Stimulated activated CD4-positive, alpha-beta T cell treated with anti-CD3 and anti-CD28 coated beads, TNF-alpha, amount 100 ng/mL, for 48 hours (primary cell): ENCODE results near the gene PPP1R27.

Source experiments
- DNase-seq, 3 donors: peaks; one replicate each; pipeline ENCODE4 v3.0.0-alpha.2; 2020; ENCODE audit warnings: low read depth in 3 of 3

Gene PPP1R27

DNA sequence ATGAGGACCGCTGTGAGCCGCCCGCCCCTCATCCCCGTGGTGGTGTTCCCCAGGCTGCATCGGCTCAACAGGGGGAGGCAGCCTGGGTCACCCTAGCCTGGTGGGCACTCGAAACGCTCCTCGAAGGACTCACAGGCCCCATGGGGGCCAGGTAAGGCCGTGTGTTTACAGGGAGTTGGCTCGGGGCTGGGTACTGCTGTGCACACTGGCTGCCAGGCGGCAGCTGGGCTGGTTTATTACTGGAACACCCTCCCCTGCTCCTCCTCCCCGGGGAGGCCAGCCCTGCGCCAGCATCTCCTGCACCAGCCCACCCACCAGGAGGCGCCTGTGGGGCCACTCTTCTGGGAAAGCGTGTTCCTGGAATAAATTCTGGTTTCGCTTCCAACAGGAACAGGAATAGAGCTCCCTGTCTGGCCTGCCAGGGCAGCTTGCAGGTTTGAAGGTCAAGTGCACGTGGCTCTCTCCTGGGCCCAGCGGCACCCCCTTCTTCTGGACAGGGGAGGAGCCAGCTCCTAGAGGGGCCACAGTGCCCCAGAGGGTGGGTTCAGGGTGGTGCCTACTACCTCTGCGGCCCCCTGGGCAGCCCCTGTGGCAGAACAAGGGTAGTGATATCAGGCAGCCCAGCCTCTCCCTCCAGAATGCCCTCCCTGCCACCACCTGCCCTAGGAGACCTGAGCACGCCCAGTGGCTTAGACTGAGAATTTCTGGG, 13.1 kb downstream of the PPP1R27 start:
- DNase-seq, result no peak

DNA sequence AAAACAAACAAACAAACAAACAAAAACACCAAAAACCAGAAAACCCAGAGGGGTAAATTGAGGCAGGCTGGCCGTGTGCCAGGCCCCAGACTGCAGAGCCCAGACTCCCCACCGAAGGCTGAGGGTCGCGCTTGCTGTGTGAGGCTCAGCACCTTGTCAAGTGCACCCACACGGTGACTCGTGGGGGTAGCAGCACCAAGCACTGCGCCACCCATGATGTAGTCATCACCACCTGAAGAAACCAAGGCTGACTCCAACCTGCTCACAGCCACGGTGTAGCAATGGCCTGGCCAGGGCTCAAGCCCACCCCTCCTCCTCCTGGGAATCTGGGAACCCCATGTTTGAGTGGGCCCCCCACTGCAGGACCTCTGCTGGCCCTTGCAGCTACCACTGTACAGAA, 13.7 kb downstream of the PPP1R27 start:
- DNase-seq, result no peak

DNA sequence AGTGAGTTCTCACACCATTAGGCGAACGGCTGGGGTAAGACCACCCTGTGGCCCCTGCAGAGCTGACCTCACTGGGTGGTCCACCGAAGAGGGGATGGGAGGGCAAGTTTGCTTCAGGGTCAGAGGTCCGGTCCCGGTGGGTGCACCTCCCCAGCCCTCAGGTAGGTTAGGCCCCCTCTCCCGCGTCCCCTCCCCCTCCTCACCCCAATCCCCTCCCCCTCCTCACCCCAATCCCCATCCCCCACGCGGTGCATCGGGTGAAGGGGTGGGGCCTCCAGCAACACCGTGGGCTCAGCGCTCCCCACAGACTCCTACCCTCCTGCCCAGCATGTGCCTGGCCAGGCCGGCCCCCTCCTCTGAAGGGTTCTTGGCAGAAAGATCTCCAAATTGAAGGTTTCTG, 15.1 kb downstream of the PPP1R27 start:
- DNase-seq, result no peak

DNA sequence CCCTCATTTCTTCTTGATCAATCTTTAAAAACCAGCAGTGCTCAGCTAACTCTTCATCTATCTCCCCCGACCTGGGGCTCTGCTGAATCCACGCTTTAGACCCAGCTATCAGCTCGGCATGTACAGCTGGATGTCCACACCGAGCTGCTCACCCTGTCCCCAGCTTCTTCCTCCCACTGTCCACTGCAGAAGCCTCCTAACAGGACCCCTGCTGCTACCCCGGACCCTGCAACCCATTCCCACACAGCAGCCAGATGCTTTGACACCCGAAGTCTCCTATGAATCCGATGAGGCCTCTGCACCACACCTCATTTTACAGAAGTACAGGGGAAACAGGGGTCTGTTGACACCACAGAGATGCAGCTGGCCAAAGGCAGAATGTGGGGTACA, 17.1 kb downstream of the PPP1R27 start:
- no peak for DNase-seq

DNA sequence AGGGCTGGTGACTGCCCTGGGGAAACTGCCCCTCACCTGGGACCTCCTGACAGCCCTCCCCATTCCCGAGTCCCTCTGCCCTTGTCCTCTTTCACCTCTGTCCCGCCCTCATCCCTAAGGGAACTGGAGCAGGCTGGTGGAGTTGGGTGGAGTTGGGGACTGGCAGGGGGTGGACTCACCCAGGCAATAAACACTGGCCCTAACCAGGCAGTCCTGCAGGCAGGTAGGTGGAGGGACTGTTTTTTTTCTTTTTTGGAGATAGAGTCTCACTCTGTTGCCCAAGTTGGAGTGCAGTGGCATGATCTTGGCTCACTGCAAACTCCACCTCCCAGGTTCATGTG, 19.2 kb downstream of the PPP1R27 start:
- DNase-seq, result no peak

DNA sequence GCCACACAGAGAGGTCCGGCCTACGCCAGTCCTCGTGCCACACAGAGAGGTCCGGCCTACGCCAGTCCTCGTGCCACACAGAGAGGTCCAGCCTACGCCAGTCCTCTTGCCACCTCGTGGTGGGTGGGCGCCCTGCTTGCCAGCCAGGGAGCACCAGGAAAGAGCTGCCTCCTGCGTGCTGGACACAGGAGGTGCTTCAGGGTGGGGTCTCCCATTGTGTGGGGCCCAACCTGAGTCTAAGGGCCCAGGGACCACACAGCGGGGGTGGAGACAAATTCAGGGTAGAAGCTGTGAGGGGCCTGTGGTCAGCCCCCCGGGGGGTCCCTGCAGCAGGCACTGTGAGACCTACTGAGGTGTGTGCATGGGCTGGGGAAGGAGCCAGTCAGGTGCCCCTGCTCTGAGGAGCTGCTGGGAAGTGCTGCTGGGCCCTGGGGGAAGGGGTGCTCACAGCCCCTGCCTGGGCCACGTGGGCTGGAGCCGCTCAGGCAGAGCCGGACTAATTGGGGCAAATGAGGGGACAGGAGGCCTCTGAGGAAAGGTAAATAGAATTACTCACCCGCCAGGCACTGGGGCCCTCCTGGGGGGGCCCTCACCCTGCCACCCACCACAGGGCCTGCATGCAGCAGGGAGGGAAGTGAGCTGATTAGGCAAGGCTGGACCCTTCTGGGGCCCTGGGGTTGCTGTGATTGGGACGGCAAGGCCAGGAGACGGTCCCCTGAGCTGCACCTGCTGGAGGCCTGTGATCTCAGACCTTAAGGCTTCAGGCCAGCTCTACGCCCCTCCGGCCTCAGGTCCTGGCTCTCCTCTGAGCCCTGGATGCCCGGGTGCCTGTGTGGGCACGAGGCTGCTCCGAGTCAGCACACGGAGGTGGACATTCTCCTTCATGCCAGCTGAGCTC, 19.9 kb downstream of the PPP1R27 start:
- DNase-seq, result no peak

DNA sequence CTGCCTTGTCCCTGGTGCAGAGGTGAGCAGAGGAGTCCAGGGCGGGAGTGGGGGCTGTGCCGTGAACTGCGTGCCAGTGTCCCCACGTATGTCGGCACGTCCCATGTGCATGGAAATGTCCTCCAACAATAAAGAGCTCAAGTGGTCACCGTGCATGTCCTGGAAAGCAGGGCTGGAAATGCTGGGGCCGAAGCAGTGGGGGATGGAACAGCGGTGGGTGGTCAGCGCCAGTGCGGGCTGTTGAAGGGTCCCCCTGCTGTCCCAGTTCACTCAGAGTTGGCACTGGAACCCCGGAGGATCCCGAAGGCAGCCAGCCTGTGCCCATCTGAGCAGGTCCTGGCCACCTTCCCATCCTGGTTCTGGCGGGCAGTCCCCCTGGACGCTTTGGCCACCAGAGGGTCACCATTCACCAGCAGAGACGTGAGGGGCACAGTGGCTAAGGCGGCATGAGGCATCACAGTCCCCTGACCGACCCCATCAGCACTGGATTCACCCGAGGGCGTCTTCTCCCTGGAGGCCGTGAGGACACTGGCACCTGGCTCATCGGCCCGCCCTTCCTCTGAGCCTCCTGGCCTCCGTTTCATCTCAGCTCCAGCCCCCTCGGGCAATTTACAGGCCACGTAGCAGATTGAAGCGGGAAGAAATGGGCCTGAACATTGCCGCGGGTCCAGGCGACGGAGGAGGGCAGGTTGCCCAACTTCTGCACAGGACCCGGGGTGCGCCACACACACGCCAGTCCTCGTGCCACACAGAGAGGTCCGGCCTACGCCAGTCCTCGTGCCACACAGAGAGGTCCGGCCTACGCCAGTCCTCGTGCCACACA, 20.8 kb downstream of the PPP1R27 start:
- no peak for DNase-seq

DNA sequence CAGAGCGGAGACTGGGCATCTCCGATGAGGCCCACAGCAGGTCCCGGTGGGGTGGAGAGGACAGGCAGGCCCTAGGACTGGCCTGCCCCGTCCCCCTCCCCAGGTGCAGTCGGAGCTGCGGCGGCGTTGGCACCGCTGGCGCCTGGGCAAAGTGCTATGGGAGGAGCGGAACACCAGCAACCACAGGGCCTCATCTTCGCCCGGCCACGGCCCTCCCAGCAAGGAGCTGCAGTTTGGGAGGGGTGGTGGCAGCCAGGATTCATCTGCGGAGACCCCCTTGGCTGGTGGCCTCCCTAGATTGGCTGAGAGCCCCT, 21.5 kb downstream of the PPP1R27 start:
- DNase-seq, result no peak

DNA sequence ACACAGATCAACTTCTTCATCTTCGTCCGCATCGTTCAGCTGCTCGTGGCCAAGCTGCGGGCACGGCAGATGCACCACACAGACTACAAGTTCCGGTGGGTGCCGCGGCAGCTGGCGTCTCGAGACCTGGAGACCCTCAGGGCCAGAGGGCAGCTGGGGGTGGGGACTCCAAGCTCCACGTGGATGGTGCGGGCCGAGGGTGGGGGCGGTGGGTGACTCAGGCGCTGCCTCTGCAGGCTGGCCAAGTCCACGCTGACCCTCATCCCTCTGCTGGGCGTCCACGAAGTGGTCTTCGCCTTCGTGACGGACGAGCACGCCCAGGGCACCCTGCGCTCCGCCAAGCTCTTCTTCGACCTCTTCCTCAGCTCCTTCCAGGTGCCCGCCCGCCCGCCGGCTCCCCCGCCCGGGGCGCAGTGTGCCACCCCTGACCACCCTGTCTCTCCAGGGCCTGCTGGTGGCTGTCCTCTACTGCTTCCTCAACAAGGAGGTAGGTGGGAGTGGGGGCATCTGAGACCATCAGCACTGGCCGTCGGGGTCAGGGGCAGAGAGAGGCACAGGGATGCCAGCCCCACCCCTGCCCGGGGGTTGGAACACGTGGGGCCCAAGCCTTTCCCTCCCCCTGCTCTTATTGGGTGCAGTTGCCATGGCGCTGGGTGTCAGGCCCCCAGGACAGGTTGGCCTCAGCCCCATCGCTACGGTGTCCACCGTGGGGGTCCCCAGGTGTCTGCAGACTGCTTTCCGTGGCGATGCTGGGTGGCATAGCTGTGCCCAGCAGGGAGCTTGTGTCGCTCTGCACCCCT, 22.1 kb downstream of the PPP1R27 start:
- DNase-seq, result no peak

DNA sequence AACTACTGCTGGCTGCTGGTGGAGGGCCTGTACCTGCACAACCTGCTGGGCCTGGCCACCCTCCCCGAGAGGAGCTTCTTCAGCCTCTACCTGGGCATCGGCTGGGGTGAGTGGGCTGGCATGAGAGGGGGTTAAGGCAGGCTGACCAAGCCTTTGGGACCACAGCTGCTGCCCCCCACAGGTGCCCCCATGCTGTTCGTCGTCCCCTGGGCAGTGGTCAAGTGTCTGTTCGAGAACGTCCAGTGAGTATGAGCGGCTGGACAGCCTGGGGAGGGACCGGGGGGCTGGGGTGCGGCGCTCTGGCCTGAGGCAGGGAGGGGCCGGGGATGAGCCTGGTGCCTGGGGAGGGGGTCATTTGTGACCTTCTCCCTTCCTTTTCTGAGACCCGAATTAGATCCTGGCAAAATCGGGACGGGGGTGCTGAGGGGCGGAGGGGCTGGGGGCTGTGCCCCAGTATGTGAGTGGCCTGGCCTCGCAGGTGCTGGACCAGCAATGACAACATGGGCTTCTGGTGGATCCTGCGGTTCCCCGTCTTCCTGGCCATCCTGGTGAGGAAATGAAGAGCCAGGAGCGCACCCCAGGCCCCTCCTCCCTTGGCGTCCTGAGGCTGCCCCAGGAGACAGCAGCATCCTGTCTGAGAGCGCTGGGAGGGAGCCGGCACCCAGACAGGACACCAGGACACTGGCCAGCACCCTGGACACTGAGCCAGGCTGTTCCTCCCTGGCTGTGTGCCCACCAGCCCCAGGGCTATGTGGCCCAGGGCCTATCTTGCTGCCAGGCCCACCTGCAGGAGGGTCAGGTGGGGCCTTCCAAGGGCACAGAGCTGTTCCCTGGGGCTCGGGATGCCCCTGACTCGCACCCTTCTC, 22.9 kb downstream of the PPP1R27 start:
- no peak for DNase-seq

DNA sequence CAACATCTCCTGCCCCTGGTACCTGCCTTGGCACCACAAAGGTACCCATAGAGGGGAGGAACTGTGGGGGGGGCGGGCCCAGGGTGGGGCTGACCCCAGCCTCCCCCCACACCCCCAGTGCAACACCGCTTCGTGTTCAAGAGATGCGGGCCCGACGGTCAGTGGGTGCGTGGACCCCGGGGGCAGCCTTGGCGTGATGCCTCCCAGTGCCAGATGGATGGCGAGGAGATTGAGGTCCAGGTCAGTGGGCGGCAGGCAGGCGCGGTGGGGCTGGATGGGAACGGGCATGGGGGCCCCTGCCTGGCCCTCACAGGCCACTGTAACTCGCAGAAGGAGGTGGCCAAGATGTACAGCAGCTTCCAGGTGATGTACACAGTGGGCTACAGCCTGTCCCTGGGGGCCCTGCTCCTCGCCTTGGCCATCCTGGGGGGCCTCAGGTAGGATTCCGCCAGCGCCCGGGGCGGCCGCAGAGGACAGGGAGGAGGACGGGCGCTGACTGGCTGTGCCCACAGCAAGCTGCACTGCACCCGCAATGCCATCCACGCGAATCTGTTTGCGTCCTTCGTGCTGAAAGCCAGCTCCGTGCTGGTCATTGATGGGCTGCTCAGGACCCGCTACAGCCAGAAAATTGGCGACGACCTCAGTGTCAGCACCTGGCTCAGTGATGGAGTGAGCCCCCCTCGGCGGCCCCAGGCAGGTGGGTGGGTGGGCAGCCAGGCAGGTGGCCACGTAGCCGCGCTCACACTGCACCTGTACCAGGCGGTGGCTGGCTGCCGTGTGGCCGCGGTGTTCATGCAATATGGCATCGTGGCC, 23.8 kb downstream of the PPP1R27 start:
- no peak for DNase-seq

DNA sequence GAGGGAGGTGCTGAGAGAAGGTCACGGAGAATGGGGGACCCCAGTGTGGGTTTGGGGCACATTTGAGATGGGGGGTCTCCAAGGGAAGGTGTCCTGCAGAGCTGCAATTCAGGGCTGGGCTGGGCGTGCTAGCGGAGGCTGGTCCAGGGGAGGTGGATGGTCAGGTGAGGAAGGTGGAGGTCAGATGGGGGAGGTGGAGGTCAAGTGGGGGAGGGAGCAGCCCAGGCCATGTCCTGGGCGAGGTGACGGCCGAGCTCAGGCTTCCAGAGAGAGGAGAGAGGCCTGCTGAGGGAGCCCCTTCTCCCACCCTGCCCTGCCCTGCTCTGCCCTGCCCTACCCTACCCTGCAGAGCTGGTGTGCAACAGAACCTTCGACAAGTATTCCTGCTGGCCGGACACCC, 24.4 kb downstream of the PPP1R27 start:
- DNase-seq, result no peak

DNA sequence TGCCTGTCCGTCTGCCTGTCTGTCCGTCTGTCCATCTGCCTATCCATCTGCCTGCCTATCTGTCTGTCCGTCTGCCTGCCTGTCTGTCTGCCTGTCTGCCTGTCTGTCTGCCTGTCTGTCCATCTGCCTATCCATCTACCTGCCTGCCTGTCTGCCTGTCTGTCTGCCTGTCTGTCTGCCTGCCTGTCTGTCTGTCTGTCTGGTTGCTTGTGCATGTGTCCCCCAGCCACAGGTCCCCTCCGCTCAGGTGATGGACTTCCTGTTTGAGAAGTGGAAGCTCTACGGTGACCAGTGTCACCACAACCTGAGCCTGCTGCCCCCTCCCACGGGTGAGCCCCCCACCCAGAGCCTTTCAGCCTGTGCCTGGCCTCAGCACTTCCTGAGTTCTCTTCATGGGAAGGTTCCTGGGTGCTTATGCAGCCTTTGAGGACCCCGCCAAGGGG, 25.3 kb downstream of the PPP1R27 start:
- no peak for DNase-seq

DNA sequence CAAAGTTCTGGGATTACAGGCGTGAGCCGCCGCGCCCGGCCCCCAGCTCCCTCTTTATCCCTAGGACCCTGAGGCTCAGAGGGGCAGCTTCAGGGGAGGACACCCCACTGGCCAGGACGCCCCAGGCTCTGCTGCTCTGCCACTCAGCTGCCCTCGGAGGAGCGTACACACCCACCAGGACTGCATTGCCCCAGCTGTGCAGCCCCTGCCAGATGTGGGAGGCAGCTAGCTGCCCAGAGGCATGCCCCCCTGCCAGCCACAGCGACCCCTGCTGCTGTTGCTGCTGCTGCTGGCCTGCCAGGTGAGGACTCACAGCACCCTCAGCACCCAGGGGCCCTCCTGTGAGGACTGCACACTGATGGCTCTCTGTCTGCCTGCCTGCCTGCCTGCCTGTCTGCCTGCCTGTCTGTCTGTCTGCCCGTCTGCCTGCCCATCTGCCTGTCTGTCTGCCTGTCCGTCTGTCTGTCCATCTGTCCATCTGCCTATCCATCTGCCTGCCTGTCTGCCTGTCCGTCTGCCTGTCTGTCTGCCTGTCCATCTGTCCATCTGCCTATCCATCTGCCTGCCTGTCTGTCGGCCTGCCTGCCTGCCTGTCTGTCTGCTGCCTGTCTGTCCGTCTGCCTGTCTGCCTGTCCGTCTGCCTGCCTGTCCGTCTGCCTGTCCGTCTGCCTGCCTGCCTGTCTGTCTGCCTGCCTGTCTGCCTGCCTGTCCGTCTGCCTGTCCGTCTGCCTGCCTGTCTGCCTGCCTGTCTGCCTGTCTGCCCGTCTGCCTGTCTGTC, 25.9 kb downstream of the PPP1R27 start:
- no peak for DNase-seq

DNA sequence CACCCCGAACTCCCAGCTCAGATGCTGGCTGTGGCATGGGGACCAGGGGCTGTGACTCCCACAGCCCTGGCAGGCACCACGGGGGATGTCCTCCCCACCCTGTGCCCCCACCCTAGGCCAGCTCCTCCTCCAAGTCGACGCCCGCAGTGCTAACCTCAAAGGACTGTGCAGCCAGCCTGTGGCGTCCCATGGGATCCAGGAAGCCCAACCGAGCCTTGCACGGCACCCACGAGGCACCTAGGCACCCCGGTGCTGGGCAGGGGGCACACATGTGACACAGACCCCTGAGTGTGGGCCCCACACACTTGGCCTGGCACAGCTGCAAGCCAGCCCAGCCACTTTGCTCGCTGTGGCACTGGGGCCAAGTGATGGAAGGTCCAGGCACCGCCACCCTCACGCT, 27.0 kb downstream of the PPP1R27 start:
- no peak for DNase-seq

DNA sequence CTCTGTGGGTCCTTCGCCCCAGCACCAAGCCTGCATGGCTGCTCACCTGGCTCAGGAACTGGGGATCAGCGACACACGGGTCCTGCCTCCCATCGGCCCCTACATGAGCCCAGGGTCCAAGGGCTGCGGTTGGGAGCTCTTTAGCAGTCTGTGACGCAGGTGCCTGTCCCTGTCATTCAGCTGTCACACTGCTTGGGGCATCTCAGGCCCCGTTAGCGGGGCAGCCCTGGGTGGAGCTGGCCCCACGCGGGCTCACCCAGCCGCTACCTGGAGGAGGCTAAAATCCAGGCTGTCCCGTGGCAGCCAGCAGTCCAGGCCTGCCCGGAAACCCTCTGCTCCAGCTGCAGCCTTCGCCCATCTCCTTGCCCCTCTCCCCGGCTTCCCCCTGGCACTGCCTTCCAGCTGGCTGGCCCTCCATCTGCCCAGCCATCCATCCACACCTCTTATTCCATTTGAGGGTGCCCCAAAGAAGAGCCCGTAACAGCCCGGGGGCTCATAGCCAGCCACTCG, 27.6 kb downstream of the PPP1R27 start:
- no peak for DNase-seq

DNA sequence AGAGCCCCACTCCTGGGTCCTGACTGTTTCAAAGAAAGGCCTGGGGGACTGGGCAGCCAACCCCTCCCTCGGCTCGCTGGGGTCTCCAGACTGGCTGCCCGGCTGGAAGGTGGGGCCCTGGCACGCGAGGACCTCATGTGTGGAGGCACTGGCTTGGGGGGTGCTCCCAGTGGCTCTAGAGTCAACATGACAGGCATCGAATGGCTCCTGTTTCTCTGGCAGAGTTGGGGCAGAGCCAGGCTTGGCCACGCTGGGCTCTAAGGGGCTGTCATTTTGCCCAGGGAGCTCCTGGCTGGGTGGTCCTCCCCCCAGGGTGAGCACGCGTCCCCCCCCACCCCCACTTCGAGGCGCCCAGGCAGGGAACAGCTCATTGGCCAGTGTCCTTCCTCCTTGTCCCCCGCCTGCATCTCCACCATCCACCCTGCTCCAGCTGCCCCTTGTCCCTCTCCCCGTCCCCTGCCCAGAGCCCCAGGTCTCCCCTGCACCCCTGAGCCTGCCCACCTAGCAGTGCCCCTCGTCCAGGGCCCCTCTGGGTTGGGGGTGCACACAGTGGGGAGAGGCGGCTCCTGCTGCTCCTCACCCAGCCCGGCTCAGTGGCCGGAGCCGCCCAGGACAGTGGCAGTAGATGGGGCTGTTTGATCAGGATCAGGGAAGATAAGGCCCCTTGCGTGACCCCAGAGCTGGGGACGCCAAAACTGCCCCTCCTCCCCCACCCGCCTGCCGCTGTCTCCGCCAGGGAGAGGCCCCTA, 28.2 kb downstream of the PPP1R27 start:
- DNase-seq, result no peak
